Activated naive CD4-positive, alpha-beta T cell treated with anti-CD3 and anti-CD28 coated beads, Interleukin-2, amount 10 ng/mL, durations not matched to agents 5 hours and 36 hours (primary cell): ENCODE measurements around the gene LIPA. TPM values are rescaled to one million over a fixed set of nuclear protein-coding genes. Genes with fewer than 3 reads are reported as not detected.

Source experiments
- total RNA-seq, 2 experiments: library from RNA; stranded (reverse); gene quantifications; one replicate each; pipeline ENCODE4 v1.2.3, GENCODE V29; 2021

Gene LIPA
- total RNA-seq, result 10 to 100 TPM; 28.9 to 29.2 TPM

GRCh38 chr10:89251409-89252224, at the start of gene LIPA:
LIPA (minus strand) TSS chr10:89251775; CDS start chr10:89247648, 4,127 bp downstream.

GRCh38 chr10:89207181-89207800, 44.3 kb downstream of the LIPA start, which contains the start of gene CH25H:
CH25H (minus strand) TSS chr10:89207317; CDS start chr10:89207292, 25 bp downstream.

Other genes starting within 250 kb of the LIPA start
- not detected for gene CH25H, start 44.5 kb downstream of the LIPA start, total RNA-seq
- gene IFIT2, start 50.3 kb upstream of the LIPA start, total RNA-seq, result 1 to 10 TPM; 3.9 to 4.3 TPM
- gene IFIT3, start 76.2 kb upstream of the LIPA start, total RNA-seq, result 1 to 10 TPM; 3.1 to 3.6 TPM
- not detected for gene IFIT1B, start 126.3 kb upstream of the LIPA start, total RNA-seq
- 1 to 10 TPM; 2.8 to 2.9 TPM for gene IFIT1, start 140.8 kb upstream of the LIPA start, total RNA-seq
- 10 to 100 TPM; 16.2 to 17.0 TPM for gene IFIT5, start 162.8 kb upstream of the LIPA start, total RNA-seq